ENCODE data around the gene NAA38.

DNA sequence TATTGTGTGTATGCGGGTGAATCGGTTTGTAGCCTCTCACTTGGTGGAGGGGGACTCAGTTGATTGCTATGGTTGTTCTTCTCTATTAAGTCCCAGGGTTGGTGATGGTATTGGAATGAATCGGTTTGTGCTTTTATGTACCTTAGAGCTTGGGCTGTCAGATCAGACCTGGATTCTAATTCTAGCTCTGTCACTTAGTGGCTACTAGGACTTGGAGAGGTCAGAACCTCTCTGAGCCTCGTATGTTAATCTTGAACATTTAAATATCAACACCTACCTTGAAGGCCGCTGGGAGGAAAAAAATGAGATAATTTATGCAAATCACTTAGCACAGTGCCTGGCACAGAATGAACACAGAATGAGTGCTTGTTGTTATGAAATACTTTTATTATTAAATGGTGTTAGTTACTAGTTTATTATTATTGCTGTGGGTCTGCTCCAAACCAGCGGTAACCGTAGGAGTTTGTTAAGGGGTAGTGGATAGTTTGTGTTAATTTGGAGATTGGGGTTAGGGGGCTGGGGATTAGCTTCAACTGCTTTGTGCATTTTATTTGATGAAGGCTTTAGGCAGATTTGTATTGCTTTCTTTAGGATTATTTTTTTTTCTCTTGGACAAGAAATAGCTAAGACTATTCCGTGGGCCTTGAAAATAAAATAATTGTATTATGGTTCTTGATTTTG lies 19.8 kb downstream of the NAA38 start:
- TF ChIP-seq, protein P1, sequence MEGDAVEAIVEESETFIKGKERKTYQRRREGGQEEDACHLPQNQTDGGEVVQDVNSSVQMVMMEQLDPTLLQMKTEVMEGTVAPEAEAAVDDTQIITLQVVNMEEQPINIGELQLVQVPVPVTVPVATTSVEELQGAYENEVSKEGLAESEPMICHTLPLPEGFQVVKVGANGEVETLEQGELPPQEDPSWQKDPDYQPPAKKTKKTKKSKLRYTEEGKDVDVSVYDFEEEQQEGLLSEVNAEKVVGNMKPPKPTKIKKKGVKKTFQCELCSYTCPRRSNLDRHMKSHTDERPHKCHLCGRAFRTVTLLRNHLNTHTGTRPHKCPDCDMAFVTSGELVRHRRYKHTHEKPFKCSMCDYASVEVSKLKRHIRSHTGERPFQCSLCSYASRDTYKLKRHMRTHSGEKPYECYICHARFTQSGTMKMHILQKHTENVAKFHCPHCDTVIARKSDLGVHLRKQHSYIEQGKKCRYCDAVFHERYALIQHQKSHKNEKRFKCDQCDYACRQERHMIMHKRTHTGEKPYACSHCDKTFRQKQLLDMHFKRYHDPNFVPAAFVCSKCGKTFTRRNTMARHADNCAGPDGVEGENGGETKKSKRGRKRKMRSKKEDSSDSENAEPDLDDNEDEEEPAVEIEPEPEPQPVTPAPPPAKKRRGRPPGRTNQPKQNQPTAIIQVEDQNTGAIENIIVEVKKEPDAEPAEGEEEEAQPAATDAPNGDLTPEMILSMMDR (IDR thresholded peaks at IDR 0.05; ENCODE audit: low read depth, low read length), result no peak
- TF ChIP-seq EZH2phosphoT487 (IDR thresholded peaks at IDR 0.05; ENCODE audit: low read depth), result no peak
